WTC11 (cell line): ENCODE measurements around the gene C11orf58. TPM values are rescaled to one million over a fixed set of nuclear protein-coding genes. Genes with fewer than 3 reads are reported as not detected.

Experiments
- ATAC-seq: fragments of 200-7000 bp; cut with Tn5 transposase; 2 replicates; pipeline ENCODE4 v1.10.0; 2021; ENCODE audit warnings: mild to moderate bottlenecking, moderate library complexity
- CTCF ChIA-PET: fragments of 300-600 bp; sonication (Branson Sonifier 250); formaldehyde crosslinking; loops from one replicate; lab custom pipeline; 2021; ENCODE audit warnings: antibody characterized with exemption; lab: Charles Lee
- POLR2A ChIA-PET: fragments of 350-600 bp; sonication (Branson Sonifier 250); formaldehyde crosslinking; loops from one replicate; lab custom pipeline; 2021; ENCODE audit warnings: antibody characterized with exemption; lab: Charles Lee
- DNase-seq: peaks from one replicate; pipeline ENCODE4 v3.0.0; 2021; ENCODE audit warnings: low spot score
- H3K27ac Mint-ChIP-seq: 2 replicates; pipeline ENCODE4 v1.8.0; 2021; ENCODE audit warnings: mixed read lengths
- H3K27me3 Mint-ChIP-seq: 2 replicates; pipeline ENCODE4 v1.8.0; 2021; ENCODE audit warnings: low read depth, mild to moderate bottlenecking, moderate library complexity, mixed read lengths
- H3K36me3 Mint-ChIP-seq: 2 replicates; pipeline ENCODE4 v1.8.0; 2021; ENCODE audit warnings: mixed read lengths
- H3K4me1 Mint-ChIP-seq: 2 replicates; pipeline ENCODE4 v1.8.0; 2022; ENCODE audit warnings: mixed read lengths
- H3K4me3 Mint-ChIP-seq: 2 replicates; pipeline ENCODE4 v1.8.0; 2021; ENCODE audit warnings: mild to moderate bottlenecking, moderate library complexity, mixed read lengths
- H3K9me3 Mint-ChIP-seq: 2 replicates; pipeline ENCODE4 v1.8.0; 2021; ENCODE audit warnings: mixed read lengths
- AFF4 ChIP-seq: sonication (generic); formaldehyde crosslinking; IDR thresholded peaks from 2 replicates; pipeline ENCODE4 v1.8.1; 2023; ENCODE audit warnings: mild to moderate bottlenecking, missing genetic modification reagents, borderline replicate concordance
- ARID4B ChIP-seq: sonication (generic); formaldehyde crosslinking; IDR thresholded peaks from 2 replicates; pipeline ENCODE4 v1.8.0; 2023; ENCODE audit warnings: missing genetic modification reagents, mild to moderate bottlenecking, borderline replicate concordance
- CTCF ChIP-seq: fragments of 200-600 bp; IDR thresholded peaks from 2 replicates; pipeline ENCODE4 v1.8.0; 2022; ENCODE audit warnings: antibody characterized with exemption
- EMX1 ChIP-seq: fragments of 250-450 bp; sonication (Bioruptor Pico); IDR thresholded peaks from 2 replicates; pipeline ENCODE4 v1.8.0; 2021; ENCODE audit warnings: mild to moderate bottlenecking
- FOXP1 ChIP-seq: sonication (generic); formaldehyde crosslinking; IDR thresholded peaks from 2 replicates; pipeline ENCODE4 v1.8.0; 2022; ENCODE audit warnings: missing genetic modification reagents, mild to moderate bottlenecking, moderate library complexity, borderline replicate concordance
- GRHL2 ChIP-seq: fragments of 250-450 bp; sonication (Bioruptor Pico); IDR thresholded peaks from 2 replicates; pipeline ENCODE4 v1.8.0; 2022; ENCODE audit warnings: mild to moderate bottlenecking, moderate library complexity; ENCODE audit not compliant: insufficient replicate concordance, severe bottlenecking
- HMGXB4 ChIP-seq: sonication (generic); formaldehyde crosslinking; IDR thresholded peaks from 2 replicates; pipeline ENCODE4 v1.8.1; 2023; ENCODE audit warnings: mild to moderate bottlenecking, moderate library complexity, missing genetic modification reagents
- IRF2 ChIP-seq: sonication (generic); formaldehyde crosslinking; IDR thresholded peaks from 2 replicates; pipeline ENCODE4 v1.8.0; 2022; ENCODE audit warnings: low read depth, missing genetic modification reagents, borderline replicate concordance
- JAZF1 ChIP-seq: fragments of 250-450 bp; sonication (Bioruptor Pico); IDR thresholded peaks from 2 replicates; pipeline ENCODE4 v1.9.0; 2021; ENCODE audit warnings: moderate library complexity, mild to moderate bottlenecking, inconsistent platforms
- NR2C2 ChIP-seq: sonication (generic); formaldehyde crosslinking; IDR thresholded peaks from 2 replicates; pipeline ENCODE4 v1.8.0; 2022; ENCODE audit warnings: mild to moderate bottlenecking, missing genetic modification reagents
- OVOL2 ChIP-seq: fragments of 250-450 bp; sonication (Bioruptor Pico); IDR thresholded peaks from 2 replicates; pipeline ENCODE4 v1.9.0; 2021; ENCODE audit warnings: mild to moderate bottlenecking, borderline replicate concordance
- TEAD4 ChIP-seq: sonication (generic); formaldehyde crosslinking; IDR thresholded peaks from 2 replicates; pipeline ENCODE4 v1.8.0; 2022; ENCODE audit warnings: mild to moderate bottlenecking, missing genetic modification reagents
- ZNF263 ChIP-seq: sonication (generic); formaldehyde crosslinking; IDR thresholded peaks from 2 replicates; pipeline ENCODE4 v1.8.1; 2022; ENCODE audit warnings: low read depth, mild to moderate bottlenecking, moderate library complexity, missing genetic modification reagents
- ZSCAN18 ChIP-seq: fragments of 250-450 bp; sonication (Bioruptor Pico); IDR thresholded peaks from 2 replicates; pipeline ENCODE4 v2.1.2; 2022; ENCODE audit warnings: mild to moderate bottlenecking, moderate library complexity
- total RNA-seq: library from RNA; stranded (reverse); gene quantifications from 3 replicates; pipeline ENCODE4 v1.2.3, GENCODE V29; 2021

Gene C11orf58
- total RNA-seq, 1 experiment from 2014 or later: 141 TPM

- TF ChIP-seq ZSCAN18 (CRISPR knock-in tag) (no peak), NR2C2 (no peak), ARID4B (CRISPR knock-in tag) (no peak)
- TF ChIP-seq, all 79 proteins: peak for 0
These were observed 36.6 kb downstream of the C11orf58 start (continued) for GRCh38 chr11:16774936-16775613.

GRCh38 chr11:16775614-16776283 is 37.3 kb downstream of the C11orf58 start:
- H3K4me1 Mint-ChIP-seq: peaks cover 36% of the 10 kb centered on the region
- POLR2A ChIA-PET: no interaction called here
- H3K27ac Mint-ChIP-seq: no peak overlapping the region
- no peaks in the 10 kb centered on the region for H3K27me3 Mint-ChIP-seq
- ATAC-seq (no peak), DNase-seq (no peak)
- CTCF ChIA-PET: no interaction called here
- no peak overlapping the region for H3K4me3 Mint-ChIP-seq
- H3K36me3 Mint-ChIP-seq: no peaks in the 10 kb centered on the region
- no peaks in the 10 kb centered on the region for H3K9me3 Mint-ChIP-seq
- TF ChIP-seq IRF2 (CRISPR knock-in tag) (no peak), CTCF (no peak), AFF4 (CRISPR knock-in tag) (no peak), ZNF263 (CRISPR knock-in tag) (no peak), ARID4B (CRISPR knock-in tag) (no peak), TEAD4 (CRISPR knock-in tag) (no peak), JAZF1 (CRISPR knock-in tag) (no peak), OVOL2 (CRISPR knock-in tag) (no peak), FOXP1 (CRISPR knock-in tag) (no peak), HMGXB4 (CRISPR knock-in tag) (no peak), EMX1 (CRISPR knock-in tag) (no peak), GRHL2 (no peak)
